HCT116 (cell line): ENCODE data around the gene PLA2G2A. TPM values are rescaled to one million over a fixed set of nuclear protein-coding genes. Genes with fewer than 3 reads are reported as not detected.

ENCODE experiments used
- ATAC-seq: fragments of 200-7000 bp; cut with Tn5 transposase; 2 replicates; pipeline ENCODE4 v1.9.1; 2020; ENCODE audit warnings: mild to moderate bottlenecking, moderate library complexity
- BruUV-seq: library from RNA; stranded (reverse); fragments of 400-500 nt; replicated peaks from 2 replicates; lab custom pipeline; 2021; lab: Mats Ljungman, UMichigan
- CTCF ChIA-PET: fragments of 300-600 bp; sonication (Branson Sonifier 250); formaldehyde crosslinking; loops from one replicate; lab custom pipeline; 2021; ENCODE audit warnings: antibody characterized with exemption; lab: Charles Lee
- POLR2A ChIA-PET: fragments of 300-600, 350-600 bp; sonication (Branson Sonifier 250); formaldehyde crosslinking; loops from one replicate; lab custom pipeline; 2021; ENCODE audit warnings: antibody characterized with exemption; lab: Charles Lee
- RAD21 ChIA-PET, 2 experiments: fragments of 300-600 bp; sonication (Branson Sonifier 250); formaldehyde crosslinking; loops; one replicate each; lab custom pipeline; 2023; ENCODE audit warnings: low total read pairs in 2 of 2; ENCODE audit not compliant: uncharacterized antibody in 2 of 2, unreplicated experiment in 2 of 2, low non-redundant PET in 1 of 2; lab: Charles Lee
- DNase-seq: peaks from one replicate; pipeline ENCODE4 v3.0.0-alpha.2; 2010; ENCODE audit warnings: low read depth, low spot score
- H2AFZ ChIP-seq: fragments of 200-600 bp; shearing (Covaris generic), sonication (generic); 2 replicates; pipeline ENCODE4 v1.6.1; 2017; ENCODE audit warnings: low read depth, mixed run types, mixed read lengths, antibody characterized with exemption, low read length; ENCODE audit not compliant: poor library complexity, severe bottlenecking
- H3K27ac ChIP-seq: 2 replicates; pipeline ENCODE4 v1.5.1; 2012; ENCODE audit warnings: low read depth, low read length
- H3K27me3 ChIP-seq: fragments of 200-600 bp; sonication (generic); 2 replicates; pipeline ENCODE4 v1.6.1; 2016; ENCODE audit warnings: mixed run types, low read length, mixed read lengths; ENCODE audit not compliant: insufficient read depth
- H3K36me3 ChIP-seq, 2 experiments: fragments of 200-500 bp in 1 of 2; fragments of 200-600 bp in 1 of 2; sonication (Bioruptor generic) in 1 of 2; sonication (generic) in 1 of 2; 2 replicates each; pipeline versions ENCODE4 v1.5.1 to v1.6.1; 2014 to 2016; ENCODE audit warnings: low read length in 2 of 2, inconsistent platforms in 1 of 2, mixed read lengths in 1 of 2, mixed run types in 1 of 2; ENCODE audit not compliant: insufficient read depth in 2 of 2, control insufficient read depth in 1 of 2
- H3K4me1 ChIP-seq, 2 experiments: fragments of 200-600 bp in 1 of 2; sonication (generic) in 1 of 2; 2 replicates each; pipeline versions ENCODE4 v1.5.1 to v1.6.1; 2012 to 2017; ENCODE audit warnings: low read length in 2 of 2, inconsistent platforms in 1 of 2, mild to moderate bottlenecking in 1 of 2, mixed read lengths in 1 of 2, mixed run types in 1 of 2, moderate library complexity in 1 of 2; ENCODE audit not compliant: insufficient read depth in 2 of 2, control insufficient read depth in 1 of 2
- H3K4me2 ChIP-seq: fragments of 200-600 bp; sonication (generic); 2 replicates; pipeline ENCODE4 v1.6.1; 2017; ENCODE audit warnings: mixed run types, low read length, mixed read lengths
- H3K4me3 ChIP-seq, 2 experiments: fragments of 200-600 bp in 1 of 2; sonication (generic) in 1 of 2; replicated peaks in 1 of 2; 2 replicates each; pipeline ENCODE4 v1.5.1; 2011 to 2016; ENCODE audit warnings: low read length in 2 of 2, control low read depth in 1 of 2, low read depth in 1 of 2, mild to moderate bottlenecking in 1 of 2, mixed read lengths in 1 of 2, mixed run types in 1 of 2
- H3K79me2 ChIP-seq: fragments of 200-600 bp; sonication (generic); 2 replicates; pipeline ENCODE4 v1.6.1; 2017; ENCODE audit warnings: mild to moderate bottlenecking, mixed run types, low read length, moderate library complexity, mixed read lengths; ENCODE audit not compliant: insufficient read depth
- H3K9ac ChIP-seq: fragments of 200-600 bp; sonication (generic); 2 replicates; pipeline ENCODE4 v1.6.1; 2016; ENCODE audit warnings: low read length, mixed read lengths
- H3K9me2 ChIP-seq: fragments of 200-600 bp; sonication (generic), shearing (Covaris generic); 2 replicates; pipeline ENCODE4 v1.6.1; 2017; ENCODE audit warnings: mixed run types, mild to moderate bottlenecking, moderate library complexity; ENCODE audit not compliant: insufficient read depth
- H3K9me3 ChIP-seq, 2 experiments: fragments of 200-500 bp in 1 of 2; fragments of 200-600 bp in 1 of 2; sonication (Bioruptor generic) in 1 of 2; sonication (generic) in 1 of 2; 2 replicates each; pipeline ENCODE4 v1.6.1; 2014 to 2017; ENCODE audit warnings: low read length in 2 of 2, mixed read lengths in 2 of 2, inconsistent platforms in 1 of 2, low read depth in 1 of 2, mild to moderate bottlenecking in 1 of 2, mixed run types in 1 of 2, moderate library complexity in 1 of 2; ENCODE audit not compliant: control insufficient read depth in 1 of 2, insufficient read depth in 1 of 2
- H4K20me1 ChIP-seq: fragments of 200-600 bp; sonication (generic), shearing (Covaris generic); 2 replicates; pipeline ENCODE4 v1.6.1; 2017; ENCODE audit warnings: mixed run types, mild to moderate bottlenecking, moderate library complexity; ENCODE audit not compliant: insufficient read depth
- ATF3 ChIP-seq: IDR thresholded peaks from 2 replicates; pipeline ENCODE4 v1.6.1; 2012
- CBX3 ChIP-seq: IDR thresholded peaks from 2 replicates; pipeline ENCODE4 v1.6.1; 2012; ENCODE audit warnings: low read depth
- CEBPB ChIP-seq: IDR thresholded peaks from 2 replicates; pipeline ENCODE4 v1.6.1; 2012; ENCODE audit warnings: low read depth
- CTCF ChIP-seq, 3 experiments: fragments of 200-600 bp in 1 of 3; sonication (generic) in 1 of 3; IDR thresholded peaks in 2 of 3; conservative IDR thresholded peaks in 1 of 3; 2 replicates each; pipeline ENCODE4 v1.5.1; 2012 to 2017; ENCODE audit warnings: low read depth in 2 of 3, low read length in 2 of 3, antibody characterized with exemption in 1 of 3, borderline replicate concordance in 1 of 3, control low read depth in 1 of 3, mild to moderate bottlenecking in 1 of 3, mixed read lengths in 1 of 3, mixed run types in 1 of 3, moderate library complexity in 1 of 3; ENCODE audit not compliant: insufficient read depth in 1 of 3
- EGR1 ChIP-seq: IDR thresholded peaks from 2 replicates; pipeline ENCODE4 v1.6.1; 2012; ENCODE audit warnings: low read depth
- ELF1 ChIP-seq: IDR thresholded peaks from 2 replicates; pipeline ENCODE4 v1.6.1; 2012; ENCODE audit warnings: low read depth, borderline replicate concordance
- EZH2 ChIP-seq: fragments of 200-600 bp; sonication (generic); IDR thresholded peaks from 2 replicates; pipeline ENCODE4 v1.6.1; 2017; ENCODE audit warnings: antibody characterized with exemption, mixed run types
- EZH2phosphoT487 ChIP-seq: fragments of 200-600 bp; IDR thresholded peaks from 2 replicates; pipeline ENCODE4 v1.6.1; 2018; ENCODE audit warnings: antibody characterized with exemption, borderline replicate concordance
- FOSL1 ChIP-seq: IDR thresholded peaks from 2 replicates; pipeline ENCODE4 v1.6.1; 2012; ENCODE audit warnings: low read depth
- JUND ChIP-seq: IDR thresholded peaks from 2 replicates; pipeline ENCODE4 v1.6.1; 2012
- MAX ChIP-seq: IDR thresholded peaks from 2 replicates; pipeline ENCODE4 v1.6.1; 2012
- POLR2A ChIP-seq: IDR thresholded peaks from 2 replicates; pipeline ENCODE4 v1.7.0; 2011; ENCODE audit warnings: borderline replicate concordance; ENCODE audit not compliant: insufficient read depth, insufficient read length; ENCODE audit errors: extremely low read depth
- POLR2AphosphoS5 ChIP-seq: IDR thresholded peaks from 2 replicates; pipeline ENCODE4 v1.6.1; 2011; ENCODE audit warnings: mild to moderate bottlenecking, low read depth, low read length, moderate library complexity
- REST ChIP-seq: IDR thresholded peaks from 2 replicates; pipeline ENCODE4 v1.6.1; 2012; ENCODE audit warnings: low read depth
- SIN3A ChIP-seq: IDR thresholded peaks from 2 replicates; pipeline ENCODE4 v1.6.1; 2012; ENCODE audit warnings: low read depth
- SP1 ChIP-seq: IDR thresholded peaks from 2 replicates; pipeline ENCODE4 v1.6.1; 2012; ENCODE audit warnings: low read depth
- TCF7L2 ChIP-seq: IDR thresholded peaks from 2 replicates; pipeline ENCODE4 v1.7.0; 2011; ENCODE audit warnings: borderline replicate concordance, inconsistent platforms; ENCODE audit not compliant: insufficient read depth, insufficient read length; ENCODE audit errors: extremely low read depth
- YY1 ChIP-seq: IDR thresholded peaks from 2 replicates; pipeline ENCODE4 v1.6.1; 2011; ENCODE audit warnings: low read length, low read depth, moderate library complexity, mild to moderate bottlenecking; ENCODE audit not compliant: insufficient replicate concordance; ENCODE audit errors: extremely low read depth
- ZBTB33 ChIP-seq: IDR thresholded peaks from 2 replicates; pipeline ENCODE4 v1.6.1; 2011; ENCODE audit warnings: mild to moderate bottlenecking, low read length, moderate library complexity; ENCODE audit not compliant: insufficient replicate concordance; ENCODE audit errors: extremely low read depth
- ZFX ChIP-seq: fragments of 450-650 bp; IDR thresholded peaks from 2 replicates; pipeline ENCODE4 v1.6.1; 2017
- intact Hi-C: fragments of 100-400 bp; cut with micrococcal nuclease; formaldehyde crosslinking; loops from 2 replicates; pipeline ENCODE4 v1.10.0; 2022
- total RNA-seq: library from RNA; stranded (reverse); gene quantifications from one replicate; pipeline ENCODE4 v1.2.1, GENCODE V29; 2021; ENCODE audit not compliant: unreplicated experiment

Gene PLA2G2A
- total RNA-seq, 1 experiment from 2014 or later = not detected

GRCh38 chr1:19967808-19968207, 11.6 kb downstream of the PLA2G2A start:
- Histone ChIP-seq H2AFZ (no peak overlapping the region), H3K36me3 (no peaks in the 10 kb centered on the region), H3K9me2 (no peaks in the 10 kb centered on the region), H3K27me3 (peaks cover 9% of the 10 kb centered on the region; the same call in 1 of the 2 replicates), H3K4me2 (no peak overlapping the region), H3K79me2 (no peaks in the 10 kb centered on the region), H3K4me3 (no peak overlapping the region), H4K20me1 (no peaks in the 10 kb centered on the region), H3K4me1 (no peaks in the 10 kb centered on the region), H3K9ac (no peak overlapping the region), H3K9me3 (no peaks in the 10 kb centered on the region), H3K27ac (no peak overlapping the region)
- TF ChIP-seq ZFX (no peak), EGR1 (no peak), SIN3A (no peak), ELF1 (no peak), CBX3 (no peak), SP1 (no peak), POLR2A (no peak), POLR2AphosphoS5 (no peak), TCF7L2 (no peak), MAX (no peak), REST (no peak), EZH2 (no peak), EZH2phosphoT487 (no peak), CEBPB (no peak), ATF3 (no peak), JUND (no peak), CTCF (IDR thresholded peaks at IDR 0.05 in 2 of 3, conservative IDR thresholded peaks at IDR 0.05 in 1 of 3; ENCODE audit: borderline replicate concordance in 1 of 3, insufficient read depth in 1 of 3, low read depth in 2 of 3, low read length in 2 of 3) (no peak), FOSL1 (no peak), ZBTB33 (no peak), YY1 (no peak)
- no TSS peak for BruUV-seq
- DNase-seq (no peak), ATAC-seq (no peak)
- intact Hi-C loops = no loop called here
- CTCF ChIA-PET = no interaction called here
- POLR2A ChIA-PET = no interaction called here
- RAD21 ChIA-PET = no interaction called here
